A549 (cell line): ENCODE results near the gene ZFYVE19.

Experiments used
- CHD4 ChIP-seq: fragments of 200-600 bp; sonication (generic); IDR thresholded peaks from 2 replicates; pipeline ENCODE4 v1.6.1; 2016; ENCODE audit warnings: antibody characterized with exemption, mild to moderate bottlenecking, borderline replicate concordance
- CTCF ChIP-seq: fragments of >200 bp; sonication (Bioruptor Twin); formaldehyde crosslinking; IDR thresholded peaks from 3 replicates; pipeline ENCODE4 v1.5.1; 2016
- EP300 ChIP-seq, 2 experiments: fragments of >200 bp; sonication (Bioruptor Twin); formaldehyde crosslinking; IDR thresholded peaks; 2 replicates in 1 of 2; 3 replicates in 1 of 2; pipeline ENCODE4 v1.6.1; 2016 to 2017
- HOXB5 ChIP-seq: fragments of 250-450 bp; sonication (Bioruptor Pico); IDR thresholded peaks from 2 replicates; pipeline ENCODE4 v1.5.0; 2020; ENCODE audit warnings: mild to moderate bottlenecking, moderate library complexity
- PHF8 ChIP-seq: fragments of 200-600 bp; sonication (generic); IDR thresholded peaks from 2 replicates; pipeline ENCODE4 v1.6.1; 2016; ENCODE audit warnings: low read depth, mild to moderate bottlenecking, antibody characterized with exemption, moderate library complexity, borderline replicate concordance
- REST ChIP-seq: fragments of 200-600 bp; sonication (generic); IDR thresholded peaks from 2 replicates; pipeline ENCODE4 v1.6.1; 2016; ENCODE audit warnings: antibody characterized with exemption, mild to moderate bottlenecking, moderate library complexity
- USF2 ChIP-seq: fragments of 450-650 bp; IDR thresholded peaks from 2 replicates; pipeline ENCODE4 v1.6.1; 2014; ENCODE audit warnings: antibody characterized with exemption
- ZSCAN20 ChIP-seq: fragments of 250-450 bp; sonication (Bioruptor Pico); IDR thresholded peaks from 2 replicates; pipeline ENCODE4 v1.8.0; 2022; ENCODE audit warnings: mild to moderate bottlenecking, moderate library complexity

- TF ChIP-seq ZSCAN20 (CRISPR knock-in tag) (no peak), CTCF (no peak), CHD4 (no peak), PHF8 (no peak), HOXB5 (CRISPR knock-in tag) (no peak), EP300 (IDR thresholded peaks at IDR 0.05) (no peak), USF2 (no peak), REST (no peak)
Measured at GRCh38 chr15:40764629-40765103, 42.2 kb upstream of the ZFYVE19 start.
